OCI-LY7 (cell line): ENCODE results near the gene KLHL20. TPM values are rescaled to one million over a fixed set of nuclear protein-coding genes. Genes with fewer than 3 reads are reported as not detected.

Source experiments
- Bru-seq: library from RNA; stranded (reverse); fragments of 400-500 nt; gene quantifications from one replicate; lab custom pipeline; 2021; lab: Mats Ljungman, UMichigan
- BruChase-seq, 2 experiments: library from RNA; stranded (reverse); fragments of 400-500 nt; gene quantifications; one replicate each; lab custom pipeline; 2021; lab: Mats Ljungman, UMichigan
- BruUV-seq: library from RNA; stranded (reverse); fragments of 400-500 nt; replicated peaks from 2 replicates; lab custom pipeline; 2021; lab: Mats Ljungman, UMichigan
- CTCF ChIA-PET: fragments of 300-600 bp; sonication (Branson Sonifier 250); formaldehyde crosslinking; loops from one replicate; lab custom pipeline; 2022; ENCODE audit warnings: antibody characterized with exemption; ENCODE audit not compliant: unreplicated experiment; lab: Charles Lee
- POLR2A ChIA-PET: fragments of 300-600 bp; sonication (Branson Sonifier 250); formaldehyde crosslinking; loops from one replicate; lab custom pipeline; 2022; ENCODE audit warnings: antibody characterized with exemption; lab: Charles Lee
- DNase-seq: peaks from one replicate; pipeline ENCODE4 v3.0.0-alpha.2; 2015; ENCODE audit warnings: low spot score
- H2AFZ ChIP-seq: fragments of 200-600 bp; sonication (generic), shearing (Covaris generic); 2 replicates; pipeline ENCODE4 v1.6.1; 2014; ENCODE audit warnings: mild to moderate bottlenecking, antibody characterized with exemption, low read length, moderate library complexity
- H3K27ac ChIP-seq: fragments of 200-600 bp; sonication (generic); 2 replicates; pipeline ENCODE4 v1.5.1; 2014; ENCODE audit warnings: mixed run types, low read depth, mild to moderate bottlenecking, moderate library complexity, low read length, inconsistent platforms; ENCODE audit not compliant: poor library complexity, severe bottlenecking
- H3K36me3 ChIP-seq: fragments of 200-600 bp; sonication (generic); 2 replicates; pipeline ENCODE4 v1.6.1; 2014; ENCODE audit warnings: mild to moderate bottlenecking, antibody characterized with exemption, low read length, moderate library complexity, mixed read lengths; ENCODE audit not compliant: insufficient read depth
- H3K4me1 ChIP-seq: fragments of 200-600 bp; sonication (generic); 2 replicates; pipeline ENCODE4 v1.5.1; 2014; ENCODE audit warnings: mild to moderate bottlenecking, low read length; ENCODE audit not compliant: insufficient read depth, poor library complexity, severe bottlenecking
- H3K4me2 ChIP-seq: fragments of 200-600 bp; sonication (generic); 2 replicates; pipeline ENCODE4 v1.6.1; 2014; ENCODE audit warnings: mild to moderate bottlenecking, low read length
- H3K4me3 ChIP-seq: fragments of 200-600 bp; sonication (generic); 2 replicates; pipeline ENCODE4 v1.5.1; 2014; ENCODE audit warnings: mild to moderate bottlenecking, low read depth, low read length; ENCODE audit not compliant: poor library complexity, severe bottlenecking
- H3K79me2 ChIP-seq: fragments of 200-600 bp; sonication (generic); 2 replicates; pipeline ENCODE4 v1.6.1; 2016; ENCODE audit warnings: low read depth, mild to moderate bottlenecking, low read length, moderate library complexity, mixed read lengths; ENCODE audit not compliant: insufficient read depth
- H3K9me2 ChIP-seq: fragments of 200-600 bp; sonication (generic); 2 replicates; pipeline ENCODE4 v1.6.1; 2016; ENCODE audit warnings: mild to moderate bottlenecking, low read length, mixed read lengths; ENCODE audit not compliant: insufficient read depth
- H3K9me3 ChIP-seq: fragments of 200-600 bp; sonication (generic); 2 replicates; pipeline ENCODE4 v1.6.1; 2014; ENCODE audit warnings: mild to moderate bottlenecking, mixed run types, low read length, mixed read lengths
- H4K20me1 ChIP-seq: fragments of 200-600 bp; sonication (generic); 2 replicates; pipeline ENCODE4 v1.6.1; 2014; ENCODE audit warnings: mild to moderate bottlenecking, antibody characterized with exemption, low read length, moderate library complexity, mixed read lengths; ENCODE audit not compliant: insufficient read depth
- EZH2phosphoT487 ChIP-seq: fragments of 200-600 bp; sonication (generic); IDR thresholded peaks from 2 replicates; pipeline ENCODE4 v1.6.1; 2018; ENCODE audit warnings: low read depth, borderline replicate concordance, mild to moderate bottlenecking, mixed run types, antibody characterized with exemption, low read length, moderate library complexity, mixed read lengths
- intact Hi-C: fragments of 100-400 bp; cut with micrococcal nuclease; formaldehyde crosslinking; loops from one replicate; pipeline ENCODE4 v1.10.0; 2022; ENCODE audit not compliant: unreplicated experiment
- long read RNA-seq: library from polyadenylated mRNA; stranded (forward); transcript quantifications from one replicate; pipeline ENCODE4 v2.0.0, GENCODE V29; 2022
- total RNA-seq, 2 experiments: library from RNA; depleted of rRNA in 1 of 2; stranded (reverse); fragments of >200 nt in 1 of 2; shearing (Covaris generic) in 1 of 2; gene quantifications; 2 replicates each; pipeline ENCODE4 v1.2.3, GENCODE V29; 2014 to 2022
- TF ChIP-seq, protein P1 (sequence below): fragments of 200-600 bp; sonication (generic); conservative IDR thresholded peaks from 2 replicates; pipeline ENCODE4 v1.5.1; 2014; ENCODE audit warnings: mild to moderate bottlenecking, antibody characterized with exemption, low read length, moderate library complexity, mixed read lengths

Gene KLHL20
- total RNA-seq (2014; rRNA removed; shearing (Covaris generic)) (17.5 and 28.2 TPM in 2 replicates), total RNA-seq (2022) (22.6 and 25.7 TPM in 2 replicates), Bru-seq, nascent RNA (percentile 85 among the genes with signal in this experiment), BruChase-seq, experiment 1, labeled RNA remaining after a 6-hour chase (percentile 69 among the genes with signal in this experiment), BruChase-seq, experiment 2, labeled RNA remaining after a 2-hour chase (percentile 71 among the genes with signal in this experiment)
- long read RNA-seq, transcript KLHL20-201 (12 exons, 3,421 nt) = major isoform, 7 of 31 reads
- long read RNA-seq, partial matches to known transcripts = 6 of 31 reads
- long read RNA-seq, other reads (novel, unspliced or antisense) = 18 of 31 reads

DNA sequence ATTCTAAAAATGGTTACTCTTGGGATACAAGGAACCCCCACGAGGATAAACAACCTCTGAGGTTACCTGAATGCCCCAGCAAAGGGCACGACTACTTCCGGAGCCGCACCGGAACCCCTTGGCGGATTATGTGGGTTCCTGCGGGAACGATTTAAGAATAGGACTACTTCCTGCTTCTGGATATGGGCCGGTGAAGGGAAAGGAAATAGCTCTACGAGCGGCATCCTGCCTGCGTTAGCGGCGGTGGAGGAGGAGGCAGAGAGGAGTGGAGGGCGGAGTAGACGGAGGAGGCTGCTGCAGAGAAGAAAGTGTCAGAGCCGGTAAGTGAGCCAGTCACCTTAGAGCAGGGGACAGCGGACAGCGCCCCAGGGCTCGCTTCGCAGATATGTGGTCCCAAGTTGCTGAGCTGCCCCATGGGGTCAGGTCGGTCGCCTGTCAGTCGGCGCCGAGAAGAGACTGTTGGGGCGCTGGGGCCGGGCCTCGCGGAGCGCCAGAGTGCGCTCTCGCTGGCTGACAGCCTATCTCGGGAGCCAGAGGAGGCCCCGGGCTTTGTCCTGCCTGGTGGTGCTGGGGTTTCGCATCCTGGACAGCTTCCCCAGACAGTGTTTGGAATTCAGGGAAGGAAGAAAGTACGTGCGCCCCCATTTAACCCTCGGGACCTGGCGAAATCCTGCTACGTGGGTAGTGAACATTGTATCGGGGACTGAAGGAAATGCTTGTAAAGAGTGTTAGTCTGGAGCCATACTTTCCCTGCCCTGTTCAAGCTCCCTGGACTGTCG, at the start of gene KLHL20:
TSS of gene KLHL20 (plus strand) at position 223 of the 779 bp plus-strand sequence. CDS start 1,063 bp downstream, outside the sequence.
- H3K4me3 ChIP-seq = peak within 1 kb of the TSS; percentile 78
- intact Hi-C loops = loop anchor here (2.0 to 10.0 kb wide), 4 partner anchors 110 to 1183 kb away; partner anchors contain the start of genes CENPL, DARS2 and SUCO
- POLR2A ChIA-PET = interaction anchor here (0.5 to 2.1 kb wide), 8 partner anchors 8 to 298 kb away, joined by 3 to 7 read pairs (median 3); no protein-coding TSS in a partner anchor
- CTCF ChIA-PET = no interaction called here
- H4K20me1 ChIP-seq = no peaks in the 10 kb centered on the region
- H3K4me1 ChIP-seq = peaks cover 23% of the 10 kb centered on the region
- peak; percentile 94 for DNase-seq
- H3K9me2 ChIP-seq = no peaks in the 10 kb centered on the region
- H3K4me2 ChIP-seq = peak within 1 kb of the TSS; percentile 69
- peak within 1 kb of the TSS; percentile 77 for H3K27ac ChIP-seq
- H3K79me2 ChIP-seq = peaks cover 33% of the 10 kb centered on the region
- H3K9me3 ChIP-seq = no peaks in the 10 kb centered on the region
- no peak for TF ChIP-seq EZH2phosphoT487
- TF ChIP-seq, protein P1, sequence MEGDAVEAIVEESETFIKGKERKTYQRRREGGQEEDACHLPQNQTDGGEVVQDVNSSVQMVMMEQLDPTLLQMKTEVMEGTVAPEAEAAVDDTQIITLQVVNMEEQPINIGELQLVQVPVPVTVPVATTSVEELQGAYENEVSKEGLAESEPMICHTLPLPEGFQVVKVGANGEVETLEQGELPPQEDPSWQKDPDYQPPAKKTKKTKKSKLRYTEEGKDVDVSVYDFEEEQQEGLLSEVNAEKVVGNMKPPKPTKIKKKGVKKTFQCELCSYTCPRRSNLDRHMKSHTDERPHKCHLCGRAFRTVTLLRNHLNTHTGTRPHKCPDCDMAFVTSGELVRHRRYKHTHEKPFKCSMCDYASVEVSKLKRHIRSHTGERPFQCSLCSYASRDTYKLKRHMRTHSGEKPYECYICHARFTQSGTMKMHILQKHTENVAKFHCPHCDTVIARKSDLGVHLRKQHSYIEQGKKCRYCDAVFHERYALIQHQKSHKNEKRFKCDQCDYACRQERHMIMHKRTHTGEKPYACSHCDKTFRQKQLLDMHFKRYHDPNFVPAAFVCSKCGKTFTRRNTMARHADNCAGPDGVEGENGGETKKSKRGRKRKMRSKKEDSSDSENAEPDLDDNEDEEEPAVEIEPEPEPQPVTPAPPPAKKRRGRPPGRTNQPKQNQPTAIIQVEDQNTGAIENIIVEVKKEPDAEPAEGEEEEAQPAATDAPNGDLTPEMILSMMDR = 0 out of 2 replicates have a peak, but pooled peaks have one; percentile 38
- peaks cover 17% of the 10 kb centered on the region for H3K36me3 ChIP-seq
- BruUV-seq = TSS peak; percentile 60
- peak within 1 kb of the TSS; percentile 99 for H2AFZ ChIP-seq

DNA sequence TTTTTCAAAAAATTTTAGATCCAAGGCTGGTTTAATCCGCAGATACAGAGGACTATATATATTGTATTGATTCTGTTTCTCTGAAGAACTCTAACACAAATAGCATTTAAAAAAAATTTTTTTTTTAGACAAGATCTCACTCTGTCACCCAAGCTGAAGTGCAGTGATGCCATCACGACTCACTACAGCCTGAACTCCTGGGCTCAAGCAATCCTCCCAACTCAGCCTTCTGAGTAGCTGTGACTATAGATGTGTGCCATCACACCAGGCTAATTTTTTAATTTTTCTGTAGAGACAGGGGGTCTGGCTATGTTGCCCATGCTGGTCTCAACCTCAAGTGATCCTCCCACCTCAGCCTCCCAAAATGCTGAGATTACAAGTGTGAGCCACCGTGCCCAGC, 48.1 kb upstream of the KLHL20 start:
- BruUV-seq = no TSS peak
- POLR2A ChIA-PET = no interaction called here
- no peaks in the 10 kb centered on the region for H3K4me1 ChIP-seq
- H3K9me2 ChIP-seq = no peaks in the 10 kb centered on the region
- H3K4me2 ChIP-seq = no peak overlapping the region
- H3K79me2 ChIP-seq = no peaks in the 10 kb centered on the region
- H3K27ac ChIP-seq = no peak overlapping the region
- DNase-seq = no peak
- H3K36me3 ChIP-seq = no peaks in the 10 kb centered on the region
- CTCF ChIA-PET = no interaction called here
- no peaks in the 10 kb centered on the region for H3K9me3 ChIP-seq
- no peaks in the 10 kb centered on the region for H4K20me1 ChIP-seq
- H3K4me3 ChIP-seq = no peak overlapping the region
- intact Hi-C loops = no loop called here
- TF ChIP-seq, protein P1 = no peak
- no peak for TF ChIP-seq EZH2phosphoT487
- H2AFZ ChIP-seq = no peak overlapping the region
